ENCODE results near the gene PTN.
"Not testable (repeated sequence)": the region's sequence is repeated elsewhere in the genome, so short reads cannot be mapped to it uniquely, and the experiment has no call there.

The PTN gene

GRCh38 chr7:137181619-137182018 is 161.9 kb downstream of the PTN start:
- in situ Hi-C loops (cut with MboI; ENCODE audit: low sequenced_read_pairs) = not testable (repeated sequence)
